ENCODE results near the gene SRSF11. TPM values are rescaled to one million over a fixed set of nuclear protein-coding genes. Genes with fewer than 3 reads are reported as not detected.

The SRSF11 gene, protein sequence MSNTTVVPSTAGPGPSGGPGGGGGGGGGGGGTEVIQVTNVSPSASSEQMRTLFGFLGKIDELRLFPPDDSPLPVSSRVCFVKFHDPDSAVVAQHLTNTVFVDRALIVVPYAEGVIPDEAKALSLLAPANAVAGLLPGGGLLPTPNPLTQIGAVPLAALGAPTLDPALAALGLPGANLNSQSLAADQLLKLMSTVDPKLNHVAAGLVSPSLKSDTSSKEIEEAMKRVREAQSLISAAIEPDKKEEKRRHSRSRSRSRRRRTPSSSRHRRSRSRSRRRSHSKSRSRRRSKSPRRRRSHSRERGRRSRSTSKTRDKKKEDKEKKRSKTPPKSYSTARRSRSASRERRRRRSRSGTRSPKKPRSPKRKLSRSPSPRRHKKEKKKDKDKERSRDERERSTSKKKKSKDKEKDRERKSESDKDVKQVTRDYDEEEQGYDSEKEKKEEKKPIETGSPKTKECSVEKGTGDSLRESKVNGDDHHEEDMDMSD
- total RNA-seq: 130 TPM

GRCh38 chr1:70221238-70222121 is at the start of gene SRSF11:
Gene SRSF11, plus strand, starts transcription at chr1:70221380. Its CDS starts 257 bp downstream, at chr1:70221637.

DNA sequence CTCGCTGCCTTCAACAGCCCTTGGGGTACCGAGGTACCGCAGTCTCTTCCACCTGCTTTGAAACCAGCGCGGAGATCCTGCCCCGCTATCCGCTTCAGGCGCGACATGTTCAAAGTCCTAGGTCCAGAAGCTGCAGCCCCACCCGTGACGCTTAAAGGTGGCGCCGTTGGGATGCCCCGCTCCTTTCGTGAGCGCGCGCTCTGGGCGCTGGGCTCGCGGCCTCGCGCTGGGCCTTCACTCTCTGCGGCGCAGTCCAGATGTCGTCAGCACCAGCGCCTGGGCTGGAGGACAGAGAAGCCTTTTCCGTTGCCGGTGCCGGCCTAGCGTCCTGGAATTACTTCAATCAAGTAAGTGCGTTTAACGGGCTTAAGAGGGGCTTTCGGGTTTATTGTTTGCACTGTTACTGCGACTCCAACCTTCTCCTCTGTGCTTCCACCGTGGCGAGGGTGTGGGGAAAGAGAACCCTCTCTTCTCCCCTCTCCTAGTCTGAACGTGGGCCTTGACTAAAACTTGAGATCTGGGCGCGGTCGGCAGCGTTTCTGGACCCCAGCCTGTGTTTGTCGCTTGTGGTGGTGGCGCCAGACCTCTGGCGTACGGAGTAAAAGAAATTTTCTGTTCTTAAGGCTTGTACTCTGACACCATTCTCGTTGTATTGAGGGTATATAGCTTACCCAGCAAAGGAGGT is 15.6 kb upstream of the SRSF11 start, which contains the start of gene LRRC40:
TSS of gene LRRC40 (minus strand) at position 146 of the 685 bp plus-strand sequence. CDS start at position 107, 39 bp downstream.

Small RNA genes lying within 50 kb of the gene (small RNA-seq; reads per million reads assigned to genes)
- 0.08 reads per million for gene RN7SL242P

Other genes starting within 250 kb of the SRSF11 start
- gene LRRC40, start 15.8 kb upstream of the SRSF11 start, total RNA-seq: 82.8 TPM
- gene ANKRD13C, start 133.3 kb downstream of the SRSF11 start, total RNA-seq: 93.9 TPM
- 7.8 TPM for gene CTH, start 189.9 kb downstream of the SRSF11 start, total RNA-seq

Measured in diencephalon (tissue), 1 donor.